GM12891 (cell line): ENCODE data around the gene C2orf76.

ENCODE experiments used
- POLR2A ChIP-seq: IDR thresholded peaks from 2 replicates; pipeline ENCODE4 v1.6.1; 2011; ENCODE audit warnings: low read depth, low read length, control low read depth
- POU2F2 ChIP-seq: IDR thresholded peaks from 2 replicates; pipeline ENCODE4 v1.6.1; 2011; ENCODE audit warnings: low read depth, mild to moderate bottlenecking, control low read depth, low read length, moderate library complexity
- TAF1 ChIP-seq: IDR thresholded peaks from 2 replicates; pipeline ENCODE4 v1.6.1; 2011; ENCODE audit warnings: low read depth, low read length, control low read depth

GRCh38 chr2:119350311-119350998, 16.2 kb downstream of the C2orf76 start:
- TF ChIP-seq POLR2A (no peak), TAF1 (no peak), POU2F2 (no peak)
